Activated T-cell treated with anti-CD3 and anti-CD28 coated beads, Interleukin-2, amount 50 U/mL, for 1 hour (primary cell): ENCODE measurements around the gene GBGT1.
A peak's percentile ranks its signal among the peaks of the same experiment; 100 is the strongest.

ENCODE experiments used
- DNase-seq: peaks from one replicate; pipeline ENCODE4 v3.0.0-alpha.2; 2020

Gene GBGT1

GRCh38 chr9:133160742-133161546 is 2.8 kb downstream of the GBGT1 start:
- DNase-seq = peak; percentile 47

GRCh38 chr9:133158695-133159094 is 5.0 kb downstream of the GBGT1 start:
- DNase-seq = no peak

- no peak for DNase-seq
Measured at GRCh38 chr9:133155156-133155555, 8.6 kb downstream of the GBGT1 start.

- no peak for DNase-seq
Measured at GRCh38 chr9:133154097-133154989, 9.4 kb downstream of the GBGT1 start.

GRCh38 chr9:133153227-133154096 is 10.3 kb downstream of the GBGT1 start:
- DNase-seq = no peak

GRCh38 chr9:133151601-133152525 is 11.9 kb downstream of the GBGT1 start:
- DNase-seq = no peak

GRCh38 chr9:133151041-133151440 is 12.7 kb downstream of the GBGT1 start:
- no peak for DNase-seq

- peak; percentile 83 for DNase-seq
Measured at GRCh38 chr9:133149130-133150015, 14.3 kb downstream of the GBGT1 start.

- peak; percentile 69 for DNase-seq
Measured at GRCh38 chr9:133148199-133149129, 15.2 kb downstream of the GBGT1 start.

- DNase-seq = peak; percentile 89
Measured at GRCh38 chr9:133147412-133148198, 16.1 kb downstream of the GBGT1 start.

- DNase-seq = no peak
Measured at GRCh38 chr9:133146746-133147411, 16.8 kb downstream of the GBGT1 start.

GRCh38 chr9:133144904-133145851 is 18.5 kb downstream of the GBGT1 start:
- DNase-seq = no peak

GRCh38 chr9:133144142-133144903 is 19.4 kb downstream of the GBGT1 start:
- DNase-seq = peak; percentile 83

GRCh38 chr9:133143639-133144141 is 20.0 kb downstream of the GBGT1 start:
- no peak for DNase-seq

GRCh38 chr9:133142684-133143622 is 20.8 kb downstream of the GBGT1 start:
- no peak for DNase-seq
